AG04449 (cell line): ENCODE measurements around the gene ARID3A.

ENCODE experiments used
- CTCF ChIA-PET: fragments of 350-600 bp; formaldehyde crosslinking; extraction: SDS; loops from one replicate; lab custom pipeline; 2021; ENCODE audit warnings: antibody characterized with exemption; lab: Yijun Ruan, JAX
- POLR2A ChIA-PET: fragments of 400-600, 350-600 bp; formaldehyde crosslinking; extraction: SDS; loops from one replicate; lab custom pipeline; 2020; ENCODE audit warnings: antibody characterized with exemption, inconsistent platforms; lab: Yijun Ruan, JAX
- DNase-seq: peaks from one replicate; pipeline ENCODE4 v3.0.0-alpha.2; 2010; ENCODE audit warnings: low read depth, low spot score
- H3K4me3 ChIP-seq: 2 replicates; pipeline ENCODE4 v1.5.1; 2011; ENCODE audit warnings: low read depth, mild to moderate bottlenecking, control low read depth, low read length
- CTCF ChIP-seq: IDR thresholded peaks from one replicate; pipeline ENCODE4 v1.5.1; 2011; ENCODE audit warnings: mild to moderate bottlenecking, moderate library complexity, low read length, control low read depth, inconsistent platforms; ENCODE audit not compliant: insufficient read depth; ENCODE audit errors: missing control alignments

ARID3A gene

DNA sequence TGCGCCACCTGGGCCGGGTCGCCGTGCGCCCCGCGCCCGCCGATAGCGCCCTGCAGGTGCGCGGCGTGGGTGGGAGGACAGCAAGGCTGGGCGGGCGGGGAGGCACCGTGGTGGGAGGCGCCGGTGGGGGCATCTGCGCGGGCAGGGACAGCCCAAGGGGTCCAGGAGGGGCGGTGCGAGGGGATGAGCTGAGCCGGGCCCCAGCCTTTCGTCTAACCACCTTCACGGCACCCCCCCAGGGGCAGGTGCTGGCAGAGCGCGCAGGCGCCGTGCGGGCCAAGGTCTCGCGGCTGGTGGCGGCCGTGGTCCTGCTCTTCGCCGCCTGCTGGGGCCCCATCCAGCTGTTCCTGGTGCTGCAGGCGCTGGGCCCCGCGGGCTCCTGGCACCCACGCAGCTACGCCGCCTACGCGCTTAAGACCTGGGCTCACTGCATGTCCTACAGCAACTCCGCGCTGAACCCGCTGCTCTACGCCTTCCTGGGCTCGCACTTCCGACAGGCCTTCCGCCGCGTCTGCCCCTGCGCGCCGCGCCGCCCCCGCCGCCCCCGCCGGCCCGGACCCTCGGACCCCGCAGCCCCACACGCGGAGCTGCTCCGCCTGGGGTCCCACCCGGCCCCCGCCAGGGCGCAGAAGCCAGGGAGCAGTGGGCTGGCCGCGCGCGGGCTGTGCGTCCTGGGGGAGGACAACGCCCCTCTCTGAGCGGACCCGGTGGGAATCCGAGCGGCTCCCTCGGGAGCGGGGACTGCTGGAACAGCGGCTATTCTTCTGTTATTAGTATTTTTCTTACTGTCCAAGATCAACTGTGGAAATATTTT is 5.6 kb upstream of the ARID3A start:
- ChIA-PET CTCF (interaction anchor here (0.6 to 8.9 kb wide), 7 partner anchors 11 to 183 kb away, joined by 3 to 259 read pairs (median 7); partner anchors contain the start of gene WDR18), POLR2A (no interaction called here)
- no peak for DNase-seq

DNA sequence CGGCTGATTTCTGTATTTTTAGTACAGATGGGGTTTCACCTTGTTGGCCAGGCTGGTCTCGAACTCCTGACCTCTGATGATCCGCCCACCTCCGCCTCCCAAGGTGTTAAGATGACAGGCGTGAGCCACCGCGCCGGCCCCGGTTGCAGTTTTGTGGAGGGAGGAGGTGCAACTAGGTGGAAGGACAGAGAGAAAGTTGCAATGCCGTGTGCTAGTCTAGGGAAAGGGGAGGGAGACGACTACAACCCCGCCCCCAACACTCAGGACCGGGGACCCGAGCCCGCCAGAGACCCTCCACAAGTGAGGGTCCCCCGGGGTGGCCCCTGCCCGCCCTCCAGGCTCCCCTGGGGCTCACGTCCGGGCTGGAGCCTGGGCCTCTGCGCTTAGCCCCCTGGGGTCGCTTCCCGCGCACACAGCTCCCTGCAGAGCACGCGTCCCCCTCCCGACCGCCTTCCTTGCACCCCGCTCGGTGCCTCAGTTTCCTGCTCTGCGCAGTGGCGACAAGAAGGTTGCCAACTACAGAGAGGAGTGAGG is 1.2 kb upstream of the ARID3A start:
- peak overlapping the region; percentile 85 for H3K4me3 ChIP-seq
- no peak for TF ChIP-seq CTCF
- ChIA-PET CTCF (interaction anchor here (0.7 to 8.9 kb wide), 10 partner anchors 57 to 316 kb away, joined by 3 to 259 read pairs (median 4); partner anchors contain the start of genes ATP5F1D and WDR18), POLR2A (interaction anchor here (0.8 to 1.7 kb wide), 2 partner anchors 60 to 72 kb away, joined by 4 to 11 read pairs; partner anchors contain the start of gene WDR18)
- no peak for DNase-seq

More for the DNA sequence above, 5.6 kb upstream of the ARID3A start:
- H3K4me3 ChIP-seq: peak overlapping the region; percentile 8; the same call in 1 of the 2 replicates
- TF ChIP-seq CTCF: no peak

DNA sequence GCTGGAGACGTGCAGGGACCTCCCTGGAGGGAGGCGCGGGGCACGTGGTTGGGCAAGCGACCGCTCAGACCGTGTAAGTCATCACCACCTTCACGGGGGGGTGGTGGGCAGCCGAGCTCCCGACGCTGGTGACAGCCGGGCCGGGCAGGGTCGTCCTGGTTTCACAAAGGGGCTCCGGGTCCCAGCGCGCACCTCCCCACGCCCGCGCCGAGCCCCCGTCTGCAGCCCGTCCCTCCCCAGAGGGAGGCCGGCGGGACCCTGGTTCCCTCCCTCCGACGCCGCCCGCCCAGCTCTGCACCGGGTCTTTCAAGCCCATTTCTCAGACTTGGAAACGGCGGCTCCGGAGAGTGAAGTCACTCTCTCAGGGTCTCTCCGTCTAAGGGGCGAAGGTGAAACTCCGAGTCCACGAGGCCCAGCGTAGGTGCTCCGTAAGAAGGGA is 729 bp upstream of the ARID3A start:
- ChIA-PET POLR2A (interaction anchor here (0.8 to 1.7 kb wide), 2 partner anchors 59 to 71 kb away, joined by 4 to 11 read pairs; partner anchors contain the start of gene WDR18), CTCF (interaction anchor here (1.0 to 8.9 kb wide), 7 partner anchors 57 to 316 kb away, joined by 3 to 259 read pairs (median 5); partner anchors contain the start of genes ATP5F1D and WDR18)
- peak overlapping the region; percentile 85 for H3K4me3 ChIP-seq
- TF ChIP-seq CTCF: no peak
- no peak for DNase-seq

- CTCF ChIA-PET: no interaction called here
- no peak for DNase-seq
- H3K4me3 ChIP-seq: peak overlapping the region; percentile 85
- no peak for TF ChIP-seq CTCF
- POLR2A ChIA-PET: no interaction called here
Observed at GRCh38 chr19:926323-926588, 421 bp downstream of the ARID3A start.

- peak overlapping the region; percentile 85 for H3K4me3 ChIP-seq
- ChIA-PET POLR2A (interaction anchor here (1.0 kb wide), 1 partner anchor 58 kb away, joined by 3 read pairs; no protein-coding TSS in a partner anchor), CTCF (interaction anchor here (1.5 kb wide), 2 partner anchors 44 to 57 kb away, joined by 4 to 11 read pairs; partner anchors contain the start of gene WDR18)
- no peak for DNase-seq
- TF ChIP-seq CTCF: no peak
Observed at GRCh38 chr19:926589-927350, 935 bp downstream of the ARID3A start.
